HG03521 (cell line): ENCODE results near the gene CD47.

Experiments
- ATAC-seq: cut with Tn5 transposase; IDR thresholded peaks from one replicate; pipeline ENCODE4 v1.9.1; 2021; ENCODE audit warnings: mild to moderate bottlenecking, moderate library complexity; ENCODE audit not compliant: unreplicated experiment

Gene CD47

DNA sequence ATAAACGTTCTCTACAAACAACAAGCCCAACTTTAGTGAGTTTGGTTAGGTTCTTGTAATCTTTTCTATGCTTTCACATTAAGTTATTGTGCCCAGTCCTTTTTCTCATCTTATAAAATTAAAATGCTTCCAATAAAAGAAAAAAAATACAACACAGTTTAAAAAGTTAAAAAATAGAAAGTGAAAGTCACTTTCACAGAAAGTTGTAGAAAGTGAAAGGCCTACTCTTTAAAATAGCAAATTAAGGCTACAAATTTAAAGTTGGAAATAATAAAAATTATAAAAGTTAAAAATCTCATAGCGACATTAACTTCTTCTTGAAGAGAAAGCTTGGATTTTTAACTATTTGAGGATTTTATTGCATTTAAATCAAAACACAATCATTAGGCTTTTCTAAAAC lies 35.9 kb downstream of the CD47 start:
- ATAC-seq = no peak

DNA sequence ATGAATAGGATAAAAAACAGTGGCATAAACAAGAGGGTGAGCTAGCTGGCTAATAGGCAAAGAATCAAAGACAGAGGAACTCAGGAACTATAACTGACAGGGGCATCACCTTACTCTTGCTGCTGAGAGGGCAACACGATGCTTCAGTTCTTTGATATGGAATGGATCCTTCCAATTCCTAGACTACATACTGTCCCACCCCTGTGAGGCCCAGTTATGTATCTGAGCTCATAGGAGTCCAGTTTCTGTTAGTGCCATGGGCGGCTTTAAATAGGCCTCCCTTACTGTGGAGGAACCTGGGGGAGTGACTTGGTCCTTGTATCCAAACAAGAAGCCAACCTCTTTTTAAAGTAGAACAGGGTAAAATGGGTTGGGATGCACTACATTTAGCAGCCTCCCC lies 37.3 kb downstream of the CD47 start:
- ATAC-seq = no peak

DNA sequence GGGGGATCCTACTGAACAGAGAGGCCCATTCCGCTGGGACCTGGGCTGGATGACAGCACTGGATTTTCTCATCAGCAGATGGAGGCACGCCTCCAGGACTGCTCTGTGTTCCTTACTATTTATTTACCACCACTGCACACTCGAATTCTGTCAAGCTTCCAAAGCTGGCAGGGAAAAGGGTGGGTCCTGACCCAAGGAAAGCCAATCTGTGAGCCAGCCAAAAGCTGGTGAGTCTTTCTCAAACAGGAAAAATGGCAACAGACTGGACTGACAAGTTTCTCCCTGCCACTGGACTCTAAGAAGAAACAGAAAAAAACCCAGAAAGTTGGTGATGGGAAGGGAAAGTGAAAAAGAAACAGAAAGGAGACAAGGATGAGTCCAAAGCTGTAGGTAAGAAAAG lies 37.8 kb downstream of the CD47 start:
- no peak for ATAC-seq

DNA sequence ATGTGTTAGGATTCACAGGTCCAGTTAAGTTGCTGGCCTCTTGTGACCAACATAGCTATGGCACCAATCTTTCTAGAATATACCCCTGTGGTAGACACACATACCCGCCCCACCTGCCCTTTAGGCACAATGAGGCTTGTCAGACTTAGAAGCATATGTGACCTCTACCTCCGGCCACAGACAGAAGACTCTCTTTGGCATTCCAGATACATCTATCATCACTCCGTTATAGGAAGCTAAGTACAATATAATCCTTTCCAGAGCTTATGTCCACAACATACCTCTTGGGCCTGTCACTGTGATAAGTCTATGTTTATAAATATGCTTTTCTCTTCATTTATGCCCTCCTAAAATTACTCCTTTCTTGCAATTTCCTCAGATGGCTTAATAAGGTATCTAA lies 39.8 kb downstream of the CD47 start:
- ATAC-seq = no peak

DNA sequence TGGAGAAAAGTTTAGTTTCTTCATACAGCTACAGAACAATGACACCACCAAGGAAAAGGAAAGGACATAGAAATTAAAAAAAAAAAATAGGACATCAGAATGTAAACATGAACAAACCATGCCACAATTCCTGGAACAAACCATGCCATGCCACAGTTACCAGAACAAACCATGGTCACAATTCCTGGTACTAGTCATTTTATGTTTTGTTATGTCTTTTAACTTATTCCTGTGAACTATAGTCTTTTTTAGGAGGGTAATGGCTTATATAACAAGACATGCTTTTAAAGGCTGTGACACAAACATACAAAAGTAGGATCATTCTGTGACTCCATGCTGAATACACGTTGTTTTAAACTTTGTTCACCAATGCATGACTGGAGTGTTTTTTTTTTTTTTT lies 42.8 kb downstream of the CD47 start:
- ATAC-seq = no peak

DNA sequence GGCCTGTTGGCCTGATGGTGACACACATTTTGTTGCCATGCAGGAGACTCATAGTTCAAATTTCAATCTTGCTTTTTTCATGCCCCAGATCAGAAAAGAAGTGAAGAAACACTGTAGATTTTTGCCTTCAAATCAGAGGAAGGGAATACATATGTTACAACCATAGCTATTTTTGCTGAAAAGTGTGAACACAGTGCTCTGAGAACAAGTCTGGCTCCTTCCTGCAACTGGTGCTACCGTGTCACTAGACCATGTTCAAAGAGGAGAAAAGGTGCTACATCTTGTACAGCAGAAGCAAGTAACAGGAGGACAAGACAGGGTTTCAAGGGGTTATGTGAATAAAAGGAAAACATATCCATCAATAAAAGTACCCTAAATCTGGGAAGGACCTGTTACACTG lies 44.6 kb downstream of the CD47 start:
- no peak for ATAC-seq

DNA sequence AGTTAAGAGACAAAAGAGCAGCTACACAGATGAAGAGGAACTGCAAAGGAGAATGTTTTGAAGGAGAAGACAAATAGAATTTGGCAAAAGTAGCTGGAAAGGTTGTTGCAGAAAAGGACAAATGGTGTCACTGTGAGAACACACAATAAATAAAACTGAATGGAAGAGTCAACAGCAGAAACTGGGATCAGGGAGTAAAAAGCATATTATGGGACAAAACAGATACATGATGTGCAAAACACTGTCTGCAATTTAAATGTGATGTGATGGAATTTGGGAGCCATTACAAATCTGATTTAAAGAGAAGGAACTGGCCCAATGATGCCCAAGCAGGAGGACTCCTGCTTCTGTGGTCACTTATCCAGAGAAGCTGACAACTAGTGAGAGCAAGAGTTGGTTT lies 46.1 kb downstream of the CD47 start:
- no peak for ATAC-seq

DNA sequence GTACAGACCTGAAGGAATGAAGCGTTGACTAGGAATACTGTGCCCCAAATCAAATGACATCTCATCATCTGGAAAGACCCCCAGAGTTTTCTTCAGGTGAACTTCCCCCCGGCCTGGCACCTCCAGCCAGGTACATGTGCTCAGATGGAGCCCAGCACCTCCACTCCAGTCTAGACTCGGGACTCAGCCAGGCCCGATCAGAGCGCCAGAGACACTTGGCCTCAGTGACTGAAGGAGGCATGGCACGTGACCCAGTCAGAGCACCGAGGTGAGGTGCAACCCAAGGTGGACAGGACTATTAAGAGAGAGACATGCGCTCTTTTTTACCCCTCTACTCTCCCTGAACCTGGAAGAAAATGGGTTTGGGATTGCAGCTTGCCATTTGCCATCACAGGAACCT lies 48.5 kb downstream of the CD47 start:
- no peak for ATAC-seq

DNA sequence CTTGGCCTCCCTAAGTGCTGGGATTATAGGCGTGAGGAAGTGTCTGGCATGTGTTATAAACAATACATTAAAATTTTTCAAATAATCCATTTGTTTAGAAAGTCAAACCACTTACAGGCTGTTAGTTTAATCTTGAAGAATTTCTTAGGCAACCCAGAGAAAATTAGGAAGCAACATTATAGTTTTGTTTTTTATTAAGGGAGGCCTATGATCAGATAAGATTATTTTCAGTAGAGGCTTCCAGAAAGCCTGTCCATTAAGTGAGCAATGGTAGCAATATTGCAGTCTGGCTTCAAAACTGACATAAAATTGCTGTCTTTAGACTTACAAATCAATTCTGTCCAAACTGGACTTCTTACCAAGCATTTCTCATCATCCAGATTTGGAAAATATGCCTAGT lies 49.6 kb downstream of the CD47 start:
- no peak for ATAC-seq

DNA sequence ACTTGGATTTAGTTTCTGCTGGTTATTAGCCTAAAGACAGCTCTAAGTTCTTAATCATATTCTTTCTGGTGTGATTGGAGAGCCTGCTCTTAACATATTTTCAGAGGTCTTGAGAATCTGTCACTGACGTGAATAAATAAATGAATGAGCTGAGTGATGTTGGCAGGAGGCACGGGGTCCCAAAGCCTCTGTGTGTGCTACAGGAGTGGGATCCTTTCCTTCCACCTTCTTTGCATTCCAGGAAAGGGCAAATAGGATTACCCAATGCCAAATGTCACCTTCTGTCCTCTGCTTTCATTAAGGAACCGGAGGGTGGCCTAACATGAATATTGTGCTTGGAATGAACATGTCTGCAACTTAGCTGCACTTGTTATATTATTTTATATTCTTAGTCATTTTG lies 53.1 kb downstream of the CD47 start:
- no peak for ATAC-seq

DNA sequence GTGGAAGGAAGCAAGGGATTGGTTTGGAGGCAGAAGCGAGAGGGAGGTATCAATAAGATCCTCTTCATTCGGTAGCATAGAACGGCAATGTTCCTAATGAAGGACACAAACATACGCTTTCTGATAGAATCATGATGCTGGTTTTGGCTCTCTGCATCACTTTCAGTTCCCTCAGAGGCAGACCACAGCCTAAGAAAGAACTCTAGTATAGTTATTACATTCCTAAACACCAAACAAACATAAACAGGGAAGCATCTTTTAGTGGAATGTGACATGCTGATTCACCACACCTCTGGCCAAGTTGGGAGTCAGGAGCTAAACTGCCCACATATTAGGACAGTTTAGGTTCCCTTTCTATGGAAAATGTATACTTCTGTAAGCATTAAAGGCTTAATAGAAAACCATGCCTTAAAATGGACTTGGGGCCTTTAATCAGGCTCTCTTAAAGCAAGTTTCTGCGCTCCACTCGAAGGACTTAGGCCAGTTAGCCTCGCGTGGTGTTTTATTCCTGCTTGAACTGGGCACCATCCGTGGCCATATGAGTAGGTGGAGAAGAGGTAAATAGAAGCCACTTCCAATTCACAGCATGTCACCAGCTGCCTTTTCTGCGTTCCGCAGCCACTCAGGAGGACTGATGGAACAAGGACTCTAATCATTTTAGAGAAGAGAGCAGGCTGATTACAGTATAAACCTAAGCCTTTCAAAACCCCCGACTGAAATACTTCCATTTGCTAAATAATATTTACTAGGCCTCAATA lies 53.7 kb downstream of the CD47 start:
- ATAC-seq = no peak

DNA sequence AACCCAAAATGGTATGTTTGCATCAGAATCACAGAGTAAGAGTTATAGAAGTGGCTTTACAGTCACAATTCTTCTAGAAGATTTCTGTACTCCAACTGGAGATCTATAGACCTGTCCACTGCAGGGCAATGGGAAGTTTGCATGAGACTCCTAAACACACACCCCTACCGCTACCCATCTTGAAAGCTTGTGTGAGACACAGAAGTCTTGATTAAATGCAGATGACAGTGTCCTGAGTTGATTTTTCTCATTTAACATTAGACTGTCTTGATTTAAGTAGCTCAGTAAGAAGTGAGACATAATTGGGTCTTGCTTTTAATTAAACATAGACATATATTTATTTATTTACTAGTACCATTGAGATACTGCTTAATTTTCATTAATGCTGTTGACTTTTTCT lies 54.4 kb downstream of the CD47 start:
- ATAC-seq = no peak

DNA sequence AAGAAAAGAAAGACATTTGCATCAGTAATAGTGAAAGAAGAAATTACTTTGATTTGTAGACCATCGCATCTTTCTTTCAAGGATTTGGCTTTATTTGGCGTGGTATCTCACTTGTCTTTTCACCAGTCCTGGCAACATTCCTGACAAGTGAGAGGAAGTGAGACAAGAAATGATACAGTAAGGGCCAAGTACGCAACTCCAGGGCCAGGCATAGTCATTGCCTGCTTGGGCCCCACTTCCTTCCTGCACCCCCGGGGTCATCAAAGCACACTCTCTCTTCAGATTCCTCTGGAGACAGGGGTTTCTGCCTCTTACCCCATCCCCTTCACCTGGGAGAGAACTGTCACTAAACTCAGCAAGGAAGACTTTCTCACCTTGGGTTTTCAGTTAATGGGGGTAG lies 55.1 kb downstream of the CD47 start:
- no peak for ATAC-seq

DNA sequence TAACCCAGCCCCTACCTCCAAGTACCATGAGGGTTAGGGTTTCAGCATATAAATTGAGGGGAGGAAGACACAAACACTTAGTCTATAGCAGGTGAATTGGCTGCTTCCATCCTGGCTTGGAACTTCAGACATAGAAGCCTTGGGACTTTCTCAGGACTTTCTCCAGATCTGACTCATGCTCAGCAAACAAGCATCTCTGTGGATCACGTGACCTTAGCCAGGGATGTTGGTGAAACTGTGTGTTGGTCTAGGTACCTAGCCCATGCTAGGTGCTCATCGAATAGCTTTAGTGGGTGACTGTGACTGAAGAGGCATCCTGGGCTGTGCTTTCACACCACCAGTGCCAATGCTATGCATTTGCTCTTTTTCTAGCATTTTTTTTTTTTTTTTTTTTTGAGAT lies 58.9 kb downstream of the CD47 start:
- no peak for ATAC-seq

DNA sequence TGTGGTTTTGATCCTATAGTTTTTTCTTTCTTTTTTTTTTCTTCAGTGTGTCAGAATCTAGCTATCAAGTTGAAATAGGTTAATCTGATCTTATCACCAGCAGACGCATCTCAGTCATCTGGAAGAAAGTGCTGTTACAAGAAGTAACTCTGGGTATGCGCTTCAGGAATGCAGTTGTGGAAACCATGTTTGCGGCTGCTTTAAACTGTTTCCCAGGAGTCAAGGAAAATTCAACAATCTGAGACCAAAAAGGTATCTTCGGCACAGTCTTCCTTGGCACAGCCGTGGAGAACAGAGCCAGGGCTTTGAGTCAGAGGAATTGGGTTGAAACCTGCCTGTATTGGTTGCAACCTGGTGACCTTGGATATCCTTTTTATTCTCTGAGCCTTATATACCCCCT lies 59.9 kb downstream of the CD47 start:
- ATAC-seq = no peak

DNA sequence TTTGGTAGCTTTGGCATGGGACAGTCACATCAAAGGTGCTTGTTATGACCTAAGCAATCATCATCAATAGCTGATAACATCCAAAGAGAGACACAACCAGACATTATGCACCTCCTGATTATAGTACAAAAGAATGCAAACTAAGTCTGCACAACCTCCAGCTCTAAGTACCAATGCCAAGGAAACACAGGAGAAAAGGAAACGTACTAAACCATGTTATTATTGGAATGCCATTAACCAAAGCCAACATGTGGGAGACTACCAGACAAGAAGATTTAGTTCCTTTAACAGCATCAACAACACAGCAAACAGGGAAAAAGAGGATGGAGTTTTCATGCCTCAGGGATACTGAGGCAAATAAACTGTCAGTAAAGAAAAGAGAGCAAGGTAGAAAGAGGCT lies 61.4 kb downstream of the CD47 start:
- no peak for ATAC-seq

DNA sequence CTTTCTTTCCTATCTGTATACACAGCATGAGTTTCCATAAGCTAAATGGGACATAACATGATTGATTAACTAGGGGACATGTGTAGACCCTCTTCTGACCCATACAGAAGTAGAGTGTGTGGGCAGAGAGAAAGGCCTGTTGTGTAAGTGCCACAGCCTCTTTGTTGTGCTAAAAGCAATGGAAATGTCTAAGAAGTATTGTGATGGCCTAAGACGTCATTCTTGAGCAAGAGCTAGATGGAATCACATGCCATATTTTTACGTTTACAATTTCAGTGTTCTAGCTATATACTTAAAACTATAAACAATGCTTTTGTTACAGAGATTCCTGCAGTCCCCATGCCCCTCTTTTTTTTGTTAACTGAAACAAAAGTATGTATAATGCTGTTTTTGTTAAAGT lies 61.9 kb downstream of the CD47 start:
- ATAC-seq = no peak

DNA sequence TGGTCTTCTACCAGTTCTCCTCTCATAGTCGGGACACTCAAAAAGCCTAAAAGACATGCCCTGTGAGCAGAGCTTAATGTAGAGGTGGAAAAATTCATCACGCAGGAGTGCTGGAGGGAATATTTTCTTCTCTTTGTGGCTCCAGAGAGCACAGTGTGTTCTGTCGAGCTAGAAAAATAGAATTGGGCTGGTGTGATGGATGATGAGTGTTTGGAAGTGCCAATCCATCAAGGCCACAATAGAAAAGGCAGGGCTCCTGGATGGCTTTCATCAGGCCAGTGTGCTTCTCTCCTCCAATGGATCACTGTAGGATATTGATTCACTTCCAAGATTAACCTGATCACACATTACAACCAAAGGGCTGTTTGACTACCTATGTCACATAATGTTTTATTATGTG lies 65.7 kb downstream of the CD47 start:
- ATAC-seq = no peak

DNA sequence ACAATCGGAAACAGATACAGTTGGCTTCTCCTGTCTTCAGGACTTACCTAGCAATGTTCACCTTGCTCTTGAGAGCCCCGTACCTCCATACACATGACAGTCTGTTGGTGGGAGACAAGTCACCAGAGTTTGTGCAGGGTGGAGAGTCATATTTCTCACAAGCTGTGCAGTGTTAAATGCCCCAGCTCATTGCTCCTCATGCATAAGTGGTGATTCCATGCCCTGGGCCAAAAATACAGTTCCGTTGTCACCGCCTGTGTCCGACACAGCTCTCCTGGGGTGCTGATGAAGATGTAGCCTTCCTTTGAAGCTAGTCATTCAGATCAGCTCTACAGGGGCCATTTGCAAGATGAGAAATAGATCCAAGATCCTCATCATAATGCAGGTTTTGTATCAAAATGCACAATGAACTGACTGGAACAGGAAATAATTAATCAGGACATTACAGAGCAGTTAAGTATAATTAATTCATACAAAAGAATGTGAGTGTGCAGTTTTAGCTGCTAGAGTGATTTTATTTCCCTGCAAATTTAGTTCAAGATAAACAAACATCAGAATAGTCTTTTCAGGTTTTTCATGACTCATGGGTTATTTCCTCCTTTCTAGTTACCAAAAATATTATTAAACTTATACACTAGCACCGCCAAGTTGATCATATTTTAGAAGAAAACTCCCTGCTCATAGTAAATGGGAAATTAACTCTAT lies 66.5 kb downstream of the CD47 start:
- no peak for ATAC-seq

DNA sequence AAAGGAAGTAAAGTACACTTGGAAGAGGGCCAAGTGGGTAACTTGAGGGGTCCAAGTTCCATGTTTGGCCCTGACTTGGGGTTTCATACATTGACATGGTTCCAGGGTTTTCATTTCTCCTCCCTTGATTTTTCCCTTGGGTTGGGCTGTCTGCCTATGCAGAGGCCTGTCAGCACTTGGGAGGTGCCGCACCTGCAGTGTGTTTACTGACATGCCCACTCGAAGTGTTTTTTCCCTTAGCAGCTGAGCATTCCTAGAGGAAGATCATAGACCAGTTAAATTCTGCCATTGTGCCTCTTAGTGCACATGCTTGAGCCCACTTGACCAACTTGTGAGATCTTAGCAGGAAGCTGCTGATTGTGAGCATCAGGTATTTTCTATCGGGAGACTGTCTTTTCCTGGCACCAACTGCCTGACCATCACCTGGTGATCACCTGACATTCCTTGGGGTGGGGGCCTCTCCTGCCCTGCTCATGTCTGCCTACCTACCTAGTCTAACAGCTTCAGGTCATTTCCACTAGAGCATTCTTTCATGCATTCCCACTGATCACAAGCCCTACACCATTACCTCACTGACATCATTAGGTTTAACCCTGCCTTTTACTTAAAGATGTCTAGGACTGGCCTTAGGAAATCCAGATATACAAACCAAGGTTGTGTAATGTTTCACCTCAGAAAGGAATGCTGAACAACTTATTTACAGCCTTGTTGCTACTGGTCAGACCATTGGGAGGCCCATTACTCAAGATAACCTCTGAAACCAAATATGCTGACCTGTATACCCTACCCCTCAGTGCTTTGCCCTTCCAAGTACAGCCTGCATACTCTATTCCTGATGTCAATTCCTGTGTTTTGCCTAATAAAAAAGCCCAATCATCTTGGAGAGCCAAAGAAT lies 68.3 kb downstream of the CD47 start:
- ATAC-seq = no peak

DNA sequence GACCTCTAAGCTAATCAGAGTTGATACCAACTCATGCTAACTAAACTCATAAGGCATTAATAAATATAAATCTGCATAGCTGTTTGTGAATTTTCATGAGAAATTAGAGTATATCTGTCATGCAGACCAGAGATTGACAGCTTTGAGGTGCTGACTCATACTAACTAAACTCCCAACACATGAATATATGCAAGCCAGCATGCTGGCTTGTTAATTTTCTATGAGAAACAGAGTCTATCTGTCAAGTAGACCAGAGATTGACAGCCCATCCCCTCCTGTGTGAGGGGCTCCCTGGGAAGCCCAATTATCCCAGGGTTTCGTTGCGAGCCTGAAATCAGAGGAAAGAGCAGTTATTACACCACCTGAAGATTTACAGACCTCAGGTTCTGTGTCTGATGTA lies 69.3 kb downstream of the CD47 start:
- no peak for ATAC-seq

DNA sequence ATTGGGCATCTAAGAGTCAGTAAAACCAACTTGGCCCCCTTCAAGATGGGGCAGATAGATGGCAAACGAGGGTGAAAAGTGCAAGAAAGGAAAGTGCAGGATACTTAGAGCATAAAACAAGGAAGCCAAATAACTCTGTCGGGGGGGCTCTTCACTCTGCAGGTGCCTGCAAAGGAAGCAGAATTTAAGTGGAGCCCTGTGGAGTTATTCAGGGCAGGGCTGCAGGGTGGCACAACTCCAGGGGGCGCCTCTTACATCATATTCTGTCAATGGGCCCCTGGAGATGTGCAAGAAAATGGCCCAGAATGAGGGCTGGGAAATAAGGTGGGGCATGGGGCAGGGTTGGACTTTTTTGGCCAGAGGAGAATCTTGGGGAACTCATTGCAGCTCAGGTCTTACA lies 69.7 kb downstream of the CD47 start:
- no peak for ATAC-seq
